HepG2 (cell line): ENCODE measurements around the gene COPS6. TPM values are rescaled to one million over a fixed set of nuclear protein-coding genes. Genes with fewer than 3 reads are reported as not detected.

Source experiments
- DMAP1 ChIP-seq: IDR thresholded peaks from 2 replicates; pipeline ENCODE4 v1.6.1; 2016
- GATA4 ChIP-seq: sonication (generic); IDR thresholded peaks from 2 replicates; pipeline ENCODE4 v1.6.1; 2016; ENCODE audit warnings: antibody characterized with exemption, low read depth, borderline replicate concordance
- HIC2 ChIP-seq: sonication (generic); formaldehyde crosslinking; IDR thresholded peaks from 2 replicates; pipeline ENCODE4 v1.9.0; 2022; ENCODE audit warnings: low read depth, missing genetic modification reagents
- HOXD1 ChIP-seq: sonication (generic); formaldehyde crosslinking; IDR thresholded peaks from 2 replicates; pipeline ENCODE4 v1.5.0; 2020; ENCODE audit warnings: missing genetic modification reagents
- NR3C1 ChIP-seq: sonication (generic); formaldehyde crosslinking; IDR thresholded peaks from 2 replicates; pipeline ENCODE4 v1.4.0; 2020; ENCODE audit warnings: missing genetic modification reagents
- SAFB2 ChIP-seq: sonication (generic); formaldehyde crosslinking; IDR thresholded peaks from 2 replicates; pipeline ENCODE4 v1.5.1; 2020; ENCODE audit warnings: missing genetic modification reagents, low read depth, mild to moderate bottlenecking, borderline replicate concordance
- SMARCC2 ChIP-seq: fragments of 450-650 bp; IDR thresholded peaks from 2 replicates; pipeline ENCODE4 v1.6.1; 2017; ENCODE audit warnings: antibody characterized with exemption, mild to moderate bottlenecking
- SNAPC4 ChIP-seq: sonication (generic); formaldehyde crosslinking; IDR thresholded peaks from 2 replicates; pipeline ENCODE4 v1.4.0; 2020; ENCODE audit warnings: mild to moderate bottlenecking, missing genetic modification reagents
- TBX2 ChIP-seq: sonication (generic); formaldehyde crosslinking; IDR thresholded peaks from 2 replicates; pipeline ENCODE4 v1.5.0; 2020; ENCODE audit warnings: missing genetic modification reagents, mild to moderate bottlenecking, borderline replicate concordance
- THAP11 ChIP-seq: IDR thresholded peaks from 2 replicates; pipeline ENCODE4 v1.6.1; 2016; ENCODE audit warnings: missing biosample characterization, missing genetic modification reagents
- USF2 ChIP-seq, 2 experiments: sonication (generic) in 1 of 2; formaldehyde crosslinking in 1 of 2; IDR thresholded peaks; 2 replicates each; pipeline versions ENCODE4 v1.5.1 to v1.6.1; 2011 to 2020; ENCODE audit warnings: borderline replicate concordance in 1 of 2, low read depth in 1 of 2, low read length in 1 of 2, mild to moderate bottlenecking in 1 of 2, missing genetic modification reagents in 1 of 2, moderate library complexity in 1 of 2
- ZBTB7B ChIP-seq: sonication (generic); formaldehyde crosslinking; IDR thresholded peaks from 2 replicates; pipeline ENCODE4 v1.4.0; 2020; ENCODE audit warnings: missing genetic modification reagents
- ZNF33B ChIP-seq: sonication (generic); formaldehyde crosslinking; IDR thresholded peaks from 2 replicates; pipeline ENCODE4 v1.5.1; 2020; ENCODE audit warnings: mild to moderate bottlenecking, missing genetic modification reagents
- ZNF343 ChIP-seq: sonication (generic); formaldehyde crosslinking; IDR thresholded peaks from 2 replicates; pipeline ENCODE4 v1.4.0; 2020; ENCODE audit warnings: mild to moderate bottlenecking, missing genetic modification reagents
- ZNF569 ChIP-seq: sonication (generic); formaldehyde crosslinking; IDR thresholded peaks from 2 replicates; pipeline ENCODE4 v1.5.0; 2020; ENCODE audit warnings: mild to moderate bottlenecking, missing genetic modification reagents, moderate library complexity, borderline replicate concordance
- ZNF800 ChIP-seq: sonication (generic); formaldehyde crosslinking; IDR thresholded peaks from 2 replicates; pipeline ENCODE4 v1.4.0; 2020; ENCODE audit warnings: missing genetic modification reagents
- ZSCAN21 ChIP-seq: sonication (generic); formaldehyde crosslinking; IDR thresholded peaks from 2 replicates; pipeline ENCODE4 v1.8.0; 2022; ENCODE audit warnings: mild to moderate bottlenecking, missing genetic modification reagents, moderate library complexity, borderline replicate concordance
- polyA plus RNA-seq, 8 experiments: library from polyadenylated mRNA; depleted of rRNA in 3 of 8; stranded (reverse) in 7 of 8; unstranded in 1 of 8; fragments of >200 nt; fragmentation: Illumina TruSeq in 4 of 8; extraction: Trizol in 4 of 8; gene quantifications; 2 replicates each; pipeline versions ENCODE4 v1.2.1 to v1.2.3, GENCODE V29; 2011 to 2016; ENCODE audit warnings: low read depth in 4 of 8, missing spikeins in 1 of 8, mixed read lengths in 1 of 8; ENCODE audit not compliant: insufficient read depth in 1 of 8
- total RNA-seq, 5 experiments: library from RNA; depleted of rRNA; stranded (reverse); fragments of >200 nt; fragmentation: Illumina TruSeq; extraction: Trizol; gene quantifications; 2 replicates each; pipeline ENCODE4 v1.2.3, GENCODE V29; 2016; ENCODE audit warnings: low read depth in 1 of 5

The COPS6 gene
- total and polyA plus RNA-seq, 2 of the 13 experiments (the other 11 are each of a cell fraction or from before 2014, with no cell fraction given), result 33.4 to 117 TPM

- TF ChIP-seq HIC2, result 0 out of 2 replicates have a peak, but pooled peaks have one; percentile 46
- TF ChIP-seq THAP11, result peak; percentile 74
- 0 out of 2 replicates have a peak, but pooled peaks have one; percentile 34 for TF ChIP-seq ZNF343 (CRISPR knock-in tag)
- no peak for TF ChIP-seq GATA4
- TF ChIP-seq ZSCAN21, result peak; percentile 90; the same call in 1 of the 2 replicates
- TF ChIP-seq ZBTB7B, result no peak
- no peak for TF ChIP-seq ZNF569
- no peak for TF ChIP-seq ZNF800 (CRISPR knock-in tag)
- peak; percentile 48; the same call in 1 of the 2 replicates for TF ChIP-seq ZNF33B (CRISPR knock-in tag)
- no peak; the same call in 1 of the 2 replicates for TF ChIP-seq SAFB2
- TF ChIP-seq TBX2 (CRISPR knock-in tag), result no peak; the same call in 1 of the 2 replicates
- TF ChIP-seq SMARCC2, result no peak
- no peak for TF ChIP-seq NR3C1 (CRISPR knock-in tag)
- TF ChIP-seq DMAP1 (CRISPR knock-in tag), result peak; percentile 67; the same call in 1 of the 2 replicates
- TF ChIP-seq HOXD1 (CRISPR knock-in tag), result 0 out of 2 replicates have a peak, but pooled peaks have one; percentile 30
- TF ChIP-seq USF2 (IDR thresholded peaks at IDR 0.05; ENCODE audit: low read depth, low read length), result peak; percentile 96
- peak; percentile 100 for TF ChIP-seq USF2 (CRISPR knock-in tag; IDR thresholded peaks at IDR 0.05; ENCODE audit: borderline replicate concordance)
- no peak for TF ChIP-seq SNAPC4 (CRISPR knock-in tag)
Measured at GRCh38 chr7:100101016-100101862, 12.5 kb downstream of the COPS6 start, which contains the start of the genes AP4M1 and MCM7 (continued).
